Fibroblast of villous mesenchyme (primary cell): ENCODE results near the gene TMEM30B. TPM values are rescaled to one million over a fixed set of nuclear protein-coding genes. Genes with fewer than 3 reads are reported as not detected.

Source experiments
- DNase-seq: peaks from one replicate; pipeline ENCODE4 v3.0.0-alpha.2; 2010; ENCODE audit warnings: low read depth
- H3K4me3 ChIP-seq: 2 replicates; pipeline ENCODE4 v1.5.1; 2011; ENCODE audit warnings: low read depth, mild to moderate bottlenecking, low read length
- CTCF ChIP-seq: IDR thresholded peaks from 2 replicates; pipeline ENCODE4 v1.5.1; 2012; ENCODE audit warnings: low read depth, mild to moderate bottlenecking, low read length; ENCODE audit not compliant: insufficient read depth
- total RNA-seq: library from RNA; depleted of rRNA; stranded (reverse); fragments of >200 nt; gene quantifications from 2 replicates; pipeline ENCODE4 v1.2.3, GENCODE V29; 2012

TMEM30B gene
- total RNA-seq, 1 donor: not detected

- DNase-seq: no peak
- no peak overlapping the region for H3K4me3 ChIP-seq
- TF ChIP-seq CTCF: no peak
These were observed 19.1 kb upstream of the TMEM30B start for GRCh38 chr14:61300209-61300608.

GRCh38 chr14:61298824-61299223 lies 17.7 kb upstream of the TMEM30B start:
- no peak for TF ChIP-seq CTCF

GRCh38 chr14:61297581-61297980 lies 16.4 kb upstream of the TMEM30B start:
- no peak overlapping the region for H3K4me3 ChIP-seq
- TF ChIP-seq CTCF: no peak
- no peak for DNase-seq

More at GRCh38 chr14:61298824-61299223, 17.7 kb upstream of the TMEM30B start:
- no peak overlapping the region for H3K4me3 ChIP-seq
- no peak for DNase-seq

- no peak overlapping the region for H3K4me3 ChIP-seq
- peak; percentile 48 for DNase-seq
- peak; percentile 65 for TF ChIP-seq CTCF
These were observed 15.8 kb upstream of the TMEM30B start for GRCh38 chr14:61296719-61297502.

GRCh38 chr14:61296151-61296550 lies 15.0 kb upstream of the TMEM30B start:
- no peak overlapping the region for H3K4me3 ChIP-seq
- DNase-seq: no peak
- TF ChIP-seq CTCF: no peak

- no peak overlapping the region for H3K4me3 ChIP-seq
- no peak for TF ChIP-seq CTCF
- DNase-seq: no peak
These were observed 9.6 kb upstream of the TMEM30B start for GRCh38 chr14:61290701-61291100.

- no peak overlapping the region for H3K4me3 ChIP-seq
- TF ChIP-seq CTCF: no peak
- DNase-seq: no peak
These were observed 7.6 kb upstream of the TMEM30B start for GRCh38 chr14:61288720-61289119.
